GM10266 (cell line): ENCODE results near the gene TIAL1.

Source experiments
- DNase-seq: peaks from one replicate; pipeline ENCODE4 v3.0.0; 2012; ENCODE audit errors: extremely low spot score
- TF ChIP-seq, protein P1 (sequence below): IDR thresholded peaks from 2 replicates; pipeline ENCODE4 v1.5.1; 2012; ENCODE audit warnings: mild to moderate bottlenecking, low read depth; ENCODE audit not compliant: control insufficient read depth, insufficient read depth; ENCODE audit errors: missing control alignments

The TIAL1 gene

DNA sequence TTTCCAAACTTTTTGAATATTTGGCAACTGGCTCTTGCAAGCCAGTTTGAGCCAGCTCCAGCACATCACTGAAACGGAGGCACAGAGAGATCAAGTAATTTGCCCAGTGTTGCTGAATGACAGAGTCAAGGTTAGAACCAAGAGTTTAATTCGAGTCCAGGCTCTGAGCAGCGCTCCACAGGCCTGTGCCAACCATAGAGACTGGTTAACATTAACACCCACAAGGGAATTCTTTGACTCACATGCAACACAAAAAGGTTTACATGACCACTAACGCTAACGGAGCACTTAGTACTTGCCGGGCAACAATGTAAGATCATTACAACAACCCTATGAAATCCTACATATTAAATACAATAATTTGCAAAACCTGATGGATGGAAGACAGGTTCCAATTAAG is 55.7 kb downstream of the TIAL1 start:
- DNase-seq, result no peak

GRCh38 chr10:119540038-119540437 is 56.7 kb downstream of the TIAL1 start:
- TF ChIP-seq, protein P1, sequence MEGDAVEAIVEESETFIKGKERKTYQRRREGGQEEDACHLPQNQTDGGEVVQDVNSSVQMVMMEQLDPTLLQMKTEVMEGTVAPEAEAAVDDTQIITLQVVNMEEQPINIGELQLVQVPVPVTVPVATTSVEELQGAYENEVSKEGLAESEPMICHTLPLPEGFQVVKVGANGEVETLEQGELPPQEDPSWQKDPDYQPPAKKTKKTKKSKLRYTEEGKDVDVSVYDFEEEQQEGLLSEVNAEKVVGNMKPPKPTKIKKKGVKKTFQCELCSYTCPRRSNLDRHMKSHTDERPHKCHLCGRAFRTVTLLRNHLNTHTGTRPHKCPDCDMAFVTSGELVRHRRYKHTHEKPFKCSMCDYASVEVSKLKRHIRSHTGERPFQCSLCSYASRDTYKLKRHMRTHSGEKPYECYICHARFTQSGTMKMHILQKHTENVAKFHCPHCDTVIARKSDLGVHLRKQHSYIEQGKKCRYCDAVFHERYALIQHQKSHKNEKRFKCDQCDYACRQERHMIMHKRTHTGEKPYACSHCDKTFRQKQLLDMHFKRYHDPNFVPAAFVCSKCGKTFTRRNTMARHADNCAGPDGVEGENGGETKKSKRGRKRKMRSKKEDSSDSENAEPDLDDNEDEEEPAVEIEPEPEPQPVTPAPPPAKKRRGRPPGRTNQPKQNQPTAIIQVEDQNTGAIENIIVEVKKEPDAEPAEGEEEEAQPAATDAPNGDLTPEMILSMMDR, result no peak
- no peak for DNase-seq

More for the DNA sequence above, 55.7 kb downstream of the TIAL1 start:
- TF ChIP-seq, protein P1, result no peak

DNA sequence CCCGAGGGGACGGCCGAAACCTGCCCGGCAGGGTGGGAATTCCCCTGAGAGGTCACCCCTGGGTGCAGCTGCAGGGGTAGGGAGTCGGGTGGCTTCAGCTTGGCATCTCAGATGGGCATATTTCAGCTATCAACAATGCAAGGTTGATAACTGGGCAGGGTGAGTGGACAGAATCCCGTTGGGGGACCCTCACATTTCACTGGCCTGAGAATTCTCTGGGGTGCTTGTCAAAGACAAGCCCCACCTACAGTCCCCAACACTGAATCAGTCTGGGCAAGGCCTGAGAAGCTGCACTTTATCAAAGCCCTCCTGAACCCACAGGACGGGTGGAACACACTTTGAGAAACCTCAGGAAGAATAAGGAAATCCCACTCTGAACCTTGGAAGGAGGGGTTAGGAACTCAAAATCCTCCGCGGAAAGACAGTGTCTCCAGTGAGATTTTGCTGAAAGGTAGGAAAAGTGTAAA is 57.4 kb downstream of the TIAL1 start:
- TF ChIP-seq, protein P1, result no peak
- DNase-seq, result no peak

GRCh38 chr10:119538632-119539358 is 58.0 kb downstream of the TIAL1 start:
- no peak for DNase-seq
- TF ChIP-seq, protein P1, result peak; percentile 28

- TF ChIP-seq, protein P1, result no peak
Measured at GRCh38 chr10:119537953-119538630, 58.7 kb downstream of the TIAL1 start.

DNA sequence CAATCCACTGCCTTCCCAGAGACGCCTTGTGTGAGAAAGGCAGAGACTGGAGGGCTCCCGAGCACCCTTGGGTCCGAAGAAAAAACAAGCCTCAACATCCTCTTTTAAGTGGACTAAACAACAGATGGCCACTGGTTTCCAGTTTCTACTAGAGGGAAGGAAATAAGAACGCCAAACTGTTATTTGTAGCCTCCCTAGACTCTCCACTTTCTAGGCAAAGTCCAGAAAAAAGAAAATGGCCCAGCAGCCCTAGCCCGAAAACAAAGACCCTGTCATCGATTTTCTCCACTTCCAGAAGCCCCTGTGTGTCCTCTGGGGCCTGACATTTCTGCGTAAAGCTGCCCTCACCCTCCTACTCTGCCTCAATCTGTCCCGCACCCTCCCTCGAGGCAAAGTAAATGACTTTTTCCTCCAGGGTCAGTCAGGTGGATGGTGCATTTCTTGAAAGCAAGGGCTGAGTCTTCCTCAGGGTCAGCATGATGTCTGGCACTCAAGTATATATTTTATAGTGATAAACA is 60.2 kb downstream of the TIAL1 start:
- TF ChIP-seq, protein P1, result no peak
- DNase-seq, result no peak

More at GRCh38 chr10:119537953-119538630, 58.7 kb downstream of the TIAL1 start:
- no peak for DNase-seq
